HUES64 (cell line): Measurements from ENCODE around the gene CMSS1.

Experiments used
- H3K27ac ChIP-seq: 2 replicates; pipeline ENCODE4 v1.7.0; 2013; ENCODE audit warnings: low read depth, low read length, inconsistent platforms
- H3K27me3 ChIP-seq: 2 replicates; pipeline ENCODE4 v1.6.1; 2013; ENCODE audit warnings: mild to moderate bottlenecking, low read length; ENCODE audit not compliant: insufficient read depth
- H3K36me3 ChIP-seq: 2 replicates; pipeline ENCODE4 v1.6.1; 2013; ENCODE audit warnings: mild to moderate bottlenecking, low read length; ENCODE audit not compliant: insufficient read depth
- H3K4me1 ChIP-seq: 2 replicates; pipeline ENCODE4 v1.6.1; 2013; ENCODE audit warnings: mild to moderate bottlenecking, low read length, moderate library complexity; ENCODE audit not compliant: insufficient read depth
- H3K4me3 ChIP-seq: 2 replicates; pipeline ENCODE4 v1.5.1; 2013; ENCODE audit warnings: mild to moderate bottlenecking, low read length, moderate library complexity
- H3K9ac ChIP-seq: 2 replicates; pipeline ENCODE4 v1.6.1; 2013; ENCODE audit warnings: mild to moderate bottlenecking, low read depth, low read length
- H3K9me3 ChIP-seq: 2 replicates; pipeline ENCODE4 v1.6.1; 2013; ENCODE audit warnings: low read depth, low read length; ENCODE audit not compliant: insufficient read depth
- WGBS: fragments of 150-250, 120-280 bp; methylation state at CpG from one replicate; pipeline ENCODE4 v1.1.7; 2013; ENCODE audit warnings: missing lambda C conversion rate; 5-methylcytosine and 5-hydroxymethylcytosine counted together

CMSS1 gene

DNA sequence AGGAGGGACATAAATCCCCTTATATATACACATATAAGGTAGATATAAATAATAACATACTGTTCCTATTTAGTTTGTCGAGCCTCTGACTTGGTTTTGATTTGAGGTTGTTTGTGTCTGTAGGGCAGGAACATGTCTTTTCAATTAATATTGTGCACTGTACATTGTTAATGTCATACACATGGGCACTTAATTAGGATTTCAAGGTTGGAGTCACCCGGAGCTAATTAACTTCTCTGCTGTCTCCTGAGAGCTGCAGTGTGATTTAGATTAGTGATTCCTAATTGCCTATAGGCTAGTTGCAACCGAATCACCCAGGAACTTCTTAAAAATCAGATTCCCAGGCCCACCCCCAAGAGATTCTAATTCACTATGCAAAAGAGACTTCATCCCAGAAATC lies 347.1 kb downstream of the CMSS1 start:
- H3K36me3 ChIP-seq, result peaks cover 15% of the 10 kb centered on the region
- no peak overlapping the region for H3K4me3 ChIP-seq
- whole genome bisulfite sequencing, result 93% methylated on average over 3 of the region's 3 CpGs

DNA sequence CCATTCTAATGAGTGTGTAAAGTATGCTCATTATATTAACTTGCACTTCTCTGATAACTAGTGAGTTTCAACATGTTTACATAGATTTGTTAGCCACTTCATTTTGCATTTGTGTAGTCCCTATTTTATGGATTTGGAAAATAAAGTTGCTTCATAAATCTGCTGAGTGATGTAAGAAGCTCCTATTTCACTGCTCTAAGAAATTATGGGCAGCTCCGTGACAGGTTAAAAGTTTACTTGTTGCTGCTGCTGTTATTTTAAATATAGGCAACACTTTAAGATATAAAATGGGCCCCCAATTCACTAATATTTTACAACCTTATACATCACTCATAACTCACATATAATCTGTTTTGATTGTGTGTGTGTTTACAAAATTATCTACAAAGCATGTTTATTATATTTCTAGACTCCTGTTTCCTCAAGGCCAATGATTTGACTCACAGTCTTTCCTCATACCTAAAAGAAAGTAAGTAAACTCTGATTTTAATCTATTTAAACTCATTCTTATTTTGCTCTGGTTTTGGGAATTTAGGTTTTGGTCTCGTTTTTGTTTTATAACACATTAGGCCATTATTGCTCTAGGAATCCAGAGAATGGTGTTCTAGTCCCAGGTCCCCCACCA lies 348.4 kb downstream of the CMSS1 start:
- Histone ChIP-seq H3K4me3 (no peak overlapping the region), H3K4me1 (no peaks in the 10 kb centered on the region), H3K27ac (no peak overlapping the region), H3K9ac (no peak overlapping the region), H3K9me3 (no peaks in the 10 kb centered on the region), H3K27me3 (no peaks in the 10 kb centered on the region), H3K36me3 (peaks cover 15% of the 10 kb centered on the region)
- 87% methylated on average over 2 of the region's 2 CpGs for WGBS

More for the DNA sequence above, 347.1 kb downstream of the CMSS1 start:
- Histone ChIP-seq H3K4me1 (no peaks in the 10 kb centered on the region), H3K9ac (no peak overlapping the region), H3K27me3 (no peaks in the 10 kb centered on the region), H3K27ac (no peak overlapping the region), H3K9me3 (no peaks in the 10 kb centered on the region)

DNA sequence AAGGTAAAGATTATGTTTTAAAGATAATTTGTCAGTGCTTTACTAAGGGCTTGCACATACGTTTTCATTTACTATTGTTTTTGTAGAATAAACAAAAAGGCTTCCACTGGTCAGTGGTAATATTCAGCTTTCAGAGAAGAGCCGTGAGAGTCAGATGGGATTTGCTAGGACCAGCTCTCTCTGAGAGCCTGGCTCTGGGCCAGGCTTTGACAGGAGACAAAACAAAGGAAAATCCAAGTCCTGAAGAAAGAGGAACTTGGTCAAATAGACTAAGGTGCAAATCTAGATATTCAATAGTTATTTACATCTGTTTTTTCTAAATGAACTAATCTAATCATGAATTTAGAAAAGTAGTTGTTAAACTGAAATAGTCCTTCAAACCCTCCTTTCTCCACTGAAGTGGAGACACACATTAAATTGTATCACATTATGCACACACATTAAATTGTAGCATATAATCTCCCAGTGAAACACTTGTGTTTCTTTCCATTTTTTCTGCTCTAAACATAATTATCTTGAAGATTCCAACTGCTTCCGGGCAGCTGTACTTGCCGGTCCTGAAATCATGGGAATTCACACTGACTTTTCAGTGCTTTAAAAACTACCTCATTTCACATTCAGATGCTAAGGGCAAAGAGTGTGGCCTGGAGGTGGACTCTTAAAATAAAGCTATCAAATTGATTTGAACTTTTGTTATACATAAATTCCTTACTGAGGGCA lies 351.7 kb downstream of the CMSS1 start:
- no peak overlapping the region for H3K27ac ChIP-seq
- H3K36me3 ChIP-seq, result peaks cover 20% of the 10 kb centered on the region; the same call in 1 of the 2 replicates
- WGBS, result 89% methylated on average over 4 of the region's 4 CpGs
- no peaks in the 10 kb centered on the region for H3K9me3 ChIP-seq
- no peak overlapping the region for H3K4me3 ChIP-seq
- H3K4me1 ChIP-seq, result no peaks in the 10 kb centered on the region; the same call in 1 of the 2 replicates
- no peaks in the 10 kb centered on the region for H3K27me3 ChIP-seq
- H3K9ac ChIP-seq, result no peak overlapping the region

DNA sequence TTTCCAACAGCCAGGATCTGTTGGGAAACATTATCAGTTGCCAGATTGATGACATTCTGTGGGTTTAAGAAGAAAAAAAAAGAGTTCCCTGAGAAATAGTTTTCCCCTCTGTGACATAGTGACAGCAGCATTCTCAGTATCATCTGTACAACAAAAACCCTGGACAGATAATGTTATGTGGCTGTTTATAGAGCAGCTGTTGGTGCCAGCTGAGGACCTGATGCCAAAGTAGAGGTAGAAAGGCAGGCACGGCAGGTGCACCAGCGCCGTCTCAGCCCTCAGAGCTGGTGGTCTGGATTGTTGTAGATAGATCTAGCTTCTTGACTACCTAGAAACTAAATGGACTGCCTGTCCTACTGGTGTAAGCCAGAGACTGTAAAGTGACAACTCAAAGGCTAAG lies 352.8 kb downstream of the CMSS1 start:
- Histone ChIP-seq H3K4me1 (no peaks in the 10 kb centered on the region; the same call in 1 of the 2 replicates), H3K27ac (no peak overlapping the region), H3K9ac (no peak overlapping the region), H3K27me3 (no peaks in the 10 kb centered on the region), H3K4me3 (no peak overlapping the region), H3K36me3 (peaks cover 20% of the 10 kb centered on the region; the same call in 1 of the 2 replicates), H3K9me3 (no peaks in the 10 kb centered on the region)
- WGBS, result 97% methylated on average over 3 of the region's 3 CpGs

DNA sequence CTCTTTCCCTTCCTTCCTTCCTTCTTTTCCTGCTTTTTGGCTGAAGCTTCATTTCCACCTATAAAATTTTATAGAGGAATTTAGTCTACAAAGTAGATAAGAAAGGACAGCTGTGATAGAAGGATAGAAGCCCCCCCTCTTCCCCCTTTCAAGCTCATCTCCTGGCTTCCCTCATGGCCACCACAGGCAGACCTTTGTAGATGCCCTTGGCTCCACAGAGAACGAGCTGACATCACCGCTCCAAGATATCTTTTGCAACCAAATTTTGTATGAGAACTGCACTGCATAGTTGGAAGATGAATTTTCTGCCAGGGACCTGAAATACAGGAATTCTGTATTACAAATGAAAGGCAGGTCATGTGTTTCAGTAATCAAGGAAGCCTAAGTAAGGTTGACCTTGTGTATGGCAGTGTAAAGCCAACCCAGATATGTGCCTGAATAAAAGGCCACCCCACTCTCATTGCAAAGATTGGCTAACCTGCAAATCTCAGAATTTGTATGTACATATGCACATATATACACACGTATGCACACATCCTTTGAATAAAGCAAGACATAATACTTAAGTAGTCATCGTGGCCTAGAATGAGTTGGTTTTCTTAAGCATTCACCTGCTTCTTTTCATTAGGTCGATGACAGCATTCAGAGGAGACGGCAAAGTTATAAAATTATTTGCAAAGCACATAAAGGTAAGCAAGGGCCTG lies 353.7 kb downstream of the CMSS1 start:
- peaks cover 24% of the 10 kb centered on the region; the same call in 1 of the 2 replicates for H3K36me3 ChIP-seq
- H3K27ac ChIP-seq, result no peak overlapping the region
- H3K4me3 ChIP-seq, result no peak overlapping the region
- H3K9ac ChIP-seq, result no peak overlapping the region
- 95% methylated on average over 6 of the region's 6 CpGs for WGBS
- no peaks in the 10 kb centered on the region for H3K27me3 ChIP-seq
- H3K9me3 ChIP-seq, result no peaks in the 10 kb centered on the region
- no peaks in the 10 kb centered on the region; the same call in 1 of the 2 replicates for H3K4me1 ChIP-seq

DNA sequence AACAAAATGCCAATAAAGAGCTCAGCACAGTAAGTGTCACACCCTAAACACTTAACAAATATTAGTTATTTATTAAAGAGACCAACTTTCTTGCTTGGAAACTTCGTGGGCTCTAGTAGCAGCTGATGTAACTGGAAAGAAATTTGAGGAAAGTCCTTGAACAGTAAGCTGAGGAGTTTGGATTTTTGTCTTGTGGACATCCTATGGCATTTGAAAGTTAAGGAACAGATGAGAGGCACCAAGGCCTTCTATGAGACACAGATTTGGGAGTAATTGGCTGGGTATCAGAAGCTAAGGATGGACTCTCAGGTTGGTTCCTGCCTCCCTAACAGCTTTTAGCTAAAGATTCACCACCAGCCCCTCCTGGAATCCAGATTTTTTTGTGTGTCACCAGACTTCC lies 356.3 kb downstream of the CMSS1 start:
- 86% methylated on average over 1 of the region's 1 CpG for whole genome bisulfite sequencing
- H3K4me1 ChIP-seq, result no peaks in the 10 kb centered on the region; the same call in 1 of the 2 replicates
- H3K9ac ChIP-seq, result no peak overlapping the region
- no peak overlapping the region for H3K4me3 ChIP-seq
- no peak overlapping the region for H3K27ac ChIP-seq
- peaks cover 38% of the 10 kb centered on the region for H3K36me3 ChIP-seq
- no peaks in the 10 kb centered on the region for H3K27me3 ChIP-seq
- H3K9me3 ChIP-seq, result peaks cover 7% of the 10 kb centered on the region

DNA sequence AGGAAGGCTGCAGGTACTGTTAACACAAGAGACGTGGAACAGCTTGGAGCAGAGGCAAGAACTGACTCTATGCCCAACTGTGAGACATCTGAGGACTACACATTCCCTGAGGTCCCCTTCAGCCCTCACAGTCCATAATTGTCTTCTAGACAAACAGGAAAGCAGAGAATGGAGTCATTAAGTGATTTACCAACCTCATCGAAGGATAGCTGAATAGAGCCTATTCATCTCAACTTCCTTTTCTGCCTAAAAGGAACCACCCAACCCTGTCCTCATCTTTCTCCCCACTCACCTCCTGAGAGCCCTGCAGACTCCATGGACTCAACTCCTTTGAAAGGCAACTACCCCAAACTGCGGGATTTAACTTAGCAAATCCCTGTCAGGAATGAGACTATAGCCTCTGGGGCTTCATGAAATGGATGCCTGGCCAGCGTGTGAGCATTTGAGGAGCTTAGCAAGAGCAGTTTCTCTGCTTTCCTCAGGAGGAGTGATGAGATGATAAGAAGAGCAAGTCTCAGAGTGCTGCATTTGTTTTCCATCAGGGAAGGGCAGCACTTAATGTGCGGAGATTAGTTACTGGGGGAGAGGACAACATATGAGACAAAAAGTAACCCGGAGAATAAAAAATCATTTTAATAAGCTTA lies 358.1 kb downstream of the CMSS1 start:
- Histone ChIP-seq H3K4me1 (no peaks in the 10 kb centered on the region; the same call in 1 of the 2 replicates), H3K27ac (no peak overlapping the region), H3K9ac (no peak overlapping the region), H3K9me3 (peaks cover 25% of the 10 kb centered on the region), H3K4me3 (no peak overlapping the region), H3K27me3 (no peaks in the 10 kb centered on the region), H3K36me3 (peaks cover 48% of the 10 kb centered on the region)
- WGBS, result 94% methylated on average over 6 of the region's 6 CpGs

DNA sequence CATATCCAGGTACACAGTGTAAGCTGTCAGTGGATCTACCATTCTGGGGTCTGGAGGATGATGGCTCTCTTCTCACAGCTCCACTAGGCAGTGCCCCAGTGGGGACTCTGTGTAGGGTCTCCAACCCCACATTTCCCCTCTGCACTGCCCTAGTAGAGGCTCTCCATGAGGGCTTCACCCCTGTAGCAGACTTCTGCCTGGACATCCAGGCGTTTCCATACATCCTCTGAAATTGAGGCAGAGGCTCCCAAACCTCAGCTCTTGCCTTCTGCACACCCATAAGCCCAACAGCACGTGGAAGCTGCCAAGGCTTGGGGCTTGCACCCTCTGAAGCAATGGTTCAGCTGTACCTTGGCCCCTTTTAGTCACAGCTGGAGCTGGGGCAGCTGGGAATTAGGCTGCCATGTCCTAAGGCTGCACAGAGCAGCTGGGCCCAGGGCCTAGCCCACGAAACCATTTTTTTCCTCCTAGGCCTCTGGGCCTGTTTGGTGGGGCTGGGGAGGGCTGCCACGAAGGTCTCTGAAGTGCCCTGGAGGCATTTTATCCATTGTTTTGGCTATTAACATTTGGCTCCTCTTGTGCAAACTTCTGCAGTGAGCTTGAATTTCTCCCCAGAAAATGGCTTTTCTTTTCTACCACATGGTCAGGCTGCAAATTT lies 362.2 kb downstream of the CMSS1 start:
- Histone ChIP-seq H3K9me3 (peaks cover 31% of the 10 kb centered on the region), H3K4me3 (no peak overlapping the region), H3K27ac (no peak overlapping the region), H3K9ac (no peak overlapping the region), H3K27me3 (no peaks in the 10 kb centered on the region), H3K36me3 (peaks cover 38% of the 10 kb centered on the region), H3K4me1 (peaks cover 10% of the 10 kb centered on the region)
- 94% methylated on average over 4 of the region's 4 CpGs for WGBS

DNA sequence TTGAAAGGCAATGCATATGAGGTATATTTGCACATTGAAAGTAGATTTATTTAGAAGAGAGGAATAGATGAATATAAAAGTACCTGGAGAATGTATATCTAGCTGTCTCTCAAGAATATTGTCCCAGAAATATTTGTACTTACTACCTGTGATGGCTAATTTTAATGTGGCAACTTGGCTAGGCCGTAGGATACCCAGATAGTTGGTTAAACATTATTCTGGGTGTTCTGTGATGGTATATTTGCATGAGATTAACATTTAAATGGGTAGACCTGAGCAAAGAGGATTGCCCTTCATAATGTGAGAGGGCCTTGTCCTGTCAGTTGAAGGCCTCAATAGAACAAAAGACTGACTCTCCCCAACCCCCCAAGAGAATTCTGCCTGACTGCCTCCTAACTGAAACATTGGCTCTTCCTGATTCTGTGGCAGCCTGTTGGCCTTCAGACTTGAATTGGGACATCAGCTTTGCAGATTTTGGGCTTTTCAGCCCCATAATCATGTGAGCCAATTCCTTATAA lies 366.0 kb downstream of the CMSS1 start:
- no peaks in the 10 kb centered on the region for H3K27me3 ChIP-seq
- H3K27ac ChIP-seq, result no peak overlapping the region
- H3K9ac ChIP-seq, result no peak overlapping the region
- no peak overlapping the region for H3K4me3 ChIP-seq
- H3K36me3 ChIP-seq, result peaks cover 13% of the 10 kb centered on the region
- peaks cover 27% of the 10 kb centered on the region for H3K9me3 ChIP-seq
- 66% methylated on average over 1 of the region's 1 CpG for WGBS
- peaks cover 10% of the 10 kb centered on the region for H3K4me1 ChIP-seq

DNA sequence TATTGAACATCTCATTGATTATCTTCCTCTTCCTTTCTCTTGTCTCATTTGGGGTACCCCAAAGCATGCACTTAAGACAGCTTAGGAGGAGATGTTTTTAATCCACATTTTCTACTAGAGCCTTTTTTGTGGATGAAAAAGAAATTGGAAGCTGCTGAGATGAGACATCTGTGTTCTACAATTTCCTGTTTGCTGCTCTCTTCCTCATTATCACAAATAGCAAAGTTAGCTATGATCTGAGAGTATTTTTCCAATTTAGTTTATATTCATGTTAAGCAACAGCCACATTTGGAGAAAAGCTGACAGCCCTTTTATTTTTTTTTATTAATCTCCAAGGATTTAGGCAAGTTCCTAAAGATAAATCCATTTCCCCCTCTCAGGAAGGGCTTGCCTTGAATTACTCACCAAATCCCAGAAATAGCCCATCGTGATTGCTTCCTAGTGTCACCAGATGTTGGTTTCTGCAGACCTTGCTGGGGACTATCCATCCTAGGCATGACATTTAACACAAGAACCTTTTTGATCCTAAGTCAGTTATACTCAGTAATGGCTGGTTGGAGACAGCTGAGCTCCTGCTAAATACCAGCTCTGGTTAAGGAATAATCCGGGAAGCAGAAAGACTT lies 367.4 kb downstream of the CMSS1 start:
- Histone ChIP-seq H3K4me3 (no peak overlapping the region), H3K9me3 (peaks cover 13% of the 10 kb centered on the region), H3K4me1 (peaks cover 10% of the 10 kb centered on the region), H3K9ac (no peak overlapping the region), H3K27me3 (no peaks in the 10 kb centered on the region), H3K36me3 (no peaks in the 10 kb centered on the region), H3K27ac (no peak overlapping the region)
- 93% methylated on average over 1 of the region's 2 CpGs for WGBS
